GM19238 (cell line): ENCODE measurements around the gene HECTD4.

Experiments used
- DNase-seq: peaks from one replicate; pipeline ENCODE4 v3.0.0; 2011; ENCODE audit warnings: low spot score; ENCODE audit not compliant: insufficient read length

Gene HECTD4

DNA sequence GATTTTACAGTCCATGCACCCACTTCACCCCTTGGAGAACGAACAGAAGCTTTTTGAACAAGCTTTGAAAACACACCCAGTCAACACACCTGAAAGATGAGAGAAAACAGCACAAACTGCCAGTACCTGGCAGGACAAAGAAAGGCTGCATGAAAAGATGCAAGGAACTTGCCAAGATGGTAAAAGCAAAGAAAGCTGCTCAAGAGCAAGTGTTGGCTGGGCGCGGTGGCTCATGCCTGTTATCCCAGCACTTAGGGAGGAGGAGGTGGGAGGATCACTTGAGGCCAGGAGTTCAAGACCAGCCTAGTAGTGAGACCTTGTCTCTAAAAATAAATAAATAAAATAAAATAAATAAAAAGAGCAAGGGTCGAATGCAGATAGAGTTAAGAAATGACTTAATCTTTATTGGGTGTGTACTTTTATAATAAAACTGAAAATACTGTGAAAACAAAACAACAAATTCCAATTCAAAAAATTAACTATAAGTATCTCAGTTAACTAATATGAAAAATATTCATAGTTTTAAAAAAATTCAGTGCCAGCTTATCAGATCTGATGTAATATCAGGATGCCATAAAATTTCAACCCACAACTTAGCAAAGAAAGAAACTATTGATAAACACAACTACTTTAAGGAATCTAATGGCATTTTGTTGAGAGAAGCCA lies 59.2 kb downstream of the HECTD4 start:
- DNase-seq: no peak

DNA sequence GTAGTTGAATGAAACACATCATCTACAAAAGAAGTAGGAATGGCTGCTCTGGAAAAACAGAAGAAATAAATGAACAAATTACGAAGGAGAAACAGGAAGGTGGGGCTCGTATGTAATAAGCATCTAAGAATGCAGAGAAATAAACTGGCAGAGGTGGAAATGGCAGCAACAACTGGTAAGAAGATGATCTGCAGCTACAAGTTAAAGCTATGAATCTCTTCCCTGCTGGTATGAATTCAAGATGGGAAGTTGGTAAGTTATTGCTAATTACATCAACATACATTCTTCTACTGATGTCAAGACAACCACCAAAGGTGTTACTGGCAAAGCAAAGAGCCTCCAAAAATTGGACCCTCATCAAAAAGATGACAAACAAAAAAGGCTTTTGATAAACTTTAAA lies 59.8 kb downstream of the HECTD4 start:
- no peak for DNase-seq

DNA sequence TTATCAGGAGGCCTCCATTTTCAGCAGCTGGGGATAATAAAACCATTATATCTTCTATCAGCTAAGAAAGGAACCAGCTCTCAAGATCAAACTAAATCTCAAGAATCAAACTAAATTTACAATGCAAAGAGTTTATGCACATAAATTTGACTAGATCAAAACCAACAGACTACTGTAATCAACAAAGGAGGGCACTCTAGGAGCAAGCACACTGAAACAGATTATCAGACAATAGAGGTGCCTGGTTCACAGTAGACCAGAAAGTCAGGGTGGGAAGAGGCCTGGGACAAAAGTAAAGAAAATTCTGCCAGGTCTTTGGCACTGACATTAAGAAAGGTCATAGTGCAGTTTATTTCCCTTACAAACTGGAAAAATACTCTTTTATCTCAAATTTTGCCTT lies 61.0 kb downstream of the HECTD4 start:
- DNase-seq: no peak

DNA sequence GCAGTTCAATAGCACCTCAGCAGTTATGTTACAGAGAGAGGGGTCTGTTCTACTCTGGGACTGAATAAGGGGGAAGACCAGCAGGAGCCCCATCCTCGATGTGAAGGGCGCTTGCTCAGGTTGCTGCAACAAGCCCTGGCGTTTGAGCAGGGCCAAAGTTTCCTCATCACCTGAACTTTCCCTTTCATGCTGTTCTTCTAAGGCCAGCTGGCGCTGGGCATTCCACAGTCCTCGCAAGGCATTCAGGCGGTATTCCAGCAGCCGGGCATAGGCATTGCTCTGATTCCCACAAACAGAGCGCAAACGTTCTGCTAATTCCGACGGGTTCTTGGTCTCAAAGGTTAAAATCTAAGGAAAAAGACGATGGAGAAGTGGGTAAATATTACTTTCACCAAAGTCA lies 62.8 kb downstream of the HECTD4 start:
- no peak for DNase-seq

DNA sequence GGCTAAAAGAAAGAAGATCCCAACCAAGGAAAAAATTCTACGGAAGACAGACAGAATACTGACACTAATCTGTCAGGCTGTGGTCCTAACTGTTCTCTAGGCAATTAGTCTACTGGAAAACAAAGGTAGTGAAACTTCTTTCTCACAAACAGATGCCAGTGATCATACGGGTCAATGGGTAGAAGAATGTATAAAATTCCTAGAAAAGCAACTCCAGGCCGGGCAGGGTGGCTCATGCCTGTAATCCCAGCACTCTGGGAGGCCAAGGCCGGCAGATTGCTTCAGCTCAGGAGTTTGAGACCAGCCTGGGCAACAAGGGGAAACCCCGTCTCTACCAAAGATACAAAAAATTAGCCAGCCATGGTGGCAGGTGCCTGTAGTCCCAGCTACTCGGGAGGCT lies 64.8 kb downstream of the HECTD4 start:
- DNase-seq: no peak

DNA sequence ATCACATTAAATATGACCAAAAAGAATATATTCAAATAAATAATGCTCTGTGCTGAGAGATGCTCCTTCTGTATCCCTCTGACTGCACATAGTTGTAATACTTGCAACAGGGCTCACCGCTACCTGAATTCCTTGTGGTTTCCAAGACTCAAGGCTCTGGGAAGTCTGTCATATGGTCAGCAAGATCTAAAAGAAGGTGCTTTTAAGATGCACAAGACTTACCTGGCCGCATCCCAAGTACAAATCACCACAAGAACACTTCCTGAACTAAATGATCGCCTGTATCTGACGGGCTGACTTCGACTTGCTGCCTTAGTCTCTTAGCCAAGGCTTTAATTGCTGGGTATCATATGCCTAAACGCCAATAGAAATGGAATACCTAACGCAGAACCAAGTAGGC lies 67.2 kb downstream of the HECTD4 start:
- no peak for DNase-seq

DNA sequence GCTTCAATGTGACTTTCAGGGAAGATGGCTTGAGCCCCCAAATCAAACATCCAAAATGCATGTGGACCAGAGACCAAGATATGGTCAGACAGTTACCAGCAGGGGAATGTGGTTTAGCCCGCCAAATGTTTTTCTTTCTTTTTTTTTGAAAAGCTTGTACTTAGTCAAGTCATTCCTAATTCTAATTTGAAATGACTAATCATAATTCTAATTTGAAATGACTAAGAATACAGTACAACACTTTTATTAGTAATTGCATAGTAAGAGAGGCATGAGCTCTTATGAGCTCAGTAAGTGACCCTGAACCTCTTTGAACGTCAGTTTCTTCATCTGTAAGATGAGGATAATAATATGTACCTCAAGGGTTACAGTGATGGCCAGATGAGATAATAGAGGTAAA lies 72.4 kb downstream of the HECTD4 start:
- DNase-seq: no peak

DNA sequence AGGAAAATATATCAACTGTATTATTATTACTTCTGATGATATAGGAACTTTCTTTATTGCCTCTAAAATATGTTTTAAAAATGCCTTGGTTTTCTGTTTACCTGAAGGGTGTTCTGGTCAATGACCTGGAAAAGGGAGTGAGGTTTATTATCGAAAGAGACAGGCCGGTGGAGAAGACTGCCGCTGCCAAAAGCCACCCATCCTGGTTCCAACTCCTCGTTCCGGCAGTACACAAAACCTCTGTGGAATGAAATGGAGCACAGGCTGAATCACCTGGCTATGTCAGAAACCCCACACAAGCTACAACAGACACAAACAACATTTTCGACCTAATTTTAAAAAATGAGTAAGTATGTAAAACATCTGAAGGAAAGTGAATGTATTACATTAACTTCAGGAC lies 73.6 kb downstream of the HECTD4 start:
- DNase-seq: no peak

DNA sequence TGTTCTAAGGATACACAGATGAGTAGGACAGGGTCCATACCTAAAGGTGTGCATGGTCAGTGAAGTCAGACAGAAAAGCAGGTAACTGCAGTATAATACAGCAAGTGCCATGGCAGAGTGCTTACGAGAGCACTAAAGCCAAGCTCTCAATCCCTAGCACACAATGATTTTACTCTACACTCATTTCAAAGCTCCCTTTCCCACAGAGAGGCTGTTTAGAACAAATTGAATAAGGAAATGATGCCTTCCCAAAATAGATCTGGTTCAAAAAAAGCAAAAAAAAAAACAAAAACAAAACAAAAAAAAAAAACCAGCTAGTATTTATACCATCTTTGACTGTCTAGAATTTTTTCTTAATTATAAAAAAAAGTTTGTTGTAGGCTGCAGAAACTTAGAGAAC lies 74.1 kb downstream of the HECTD4 start:
- DNase-seq: no peak

DNA sequence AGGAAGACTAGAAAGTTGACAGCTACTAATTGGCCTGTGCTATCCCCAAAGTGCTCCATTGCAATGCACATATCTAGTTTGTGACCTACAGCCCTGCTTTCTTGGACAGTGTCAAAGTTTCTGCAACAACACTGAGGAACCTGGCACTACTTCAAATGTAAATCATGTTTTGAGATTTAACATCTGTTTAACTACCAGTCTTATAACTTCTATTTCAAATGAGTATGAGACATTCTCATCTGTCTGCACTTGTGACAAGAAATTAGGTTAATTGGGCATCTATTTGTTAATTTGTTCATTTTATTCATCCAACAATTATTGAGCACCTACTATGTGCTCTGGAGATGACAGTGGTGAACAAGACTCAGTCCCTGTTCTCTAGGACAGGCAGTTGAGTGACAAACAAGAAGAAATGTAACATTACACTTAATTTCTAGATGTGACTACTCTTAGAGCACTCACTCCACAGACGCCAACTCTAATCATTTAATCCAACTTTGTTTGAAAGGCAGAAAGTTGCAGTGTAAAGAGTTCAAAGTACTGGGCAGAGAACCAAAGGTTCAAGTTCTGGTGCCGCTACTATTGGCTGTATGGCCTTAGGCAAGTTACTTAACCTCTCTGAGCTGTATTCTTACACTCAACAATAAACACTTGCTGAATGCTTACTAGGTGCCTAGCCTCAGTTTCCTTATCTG lies 74.8 kb downstream of the HECTD4 start:
- DNase-seq: no peak

DNA sequence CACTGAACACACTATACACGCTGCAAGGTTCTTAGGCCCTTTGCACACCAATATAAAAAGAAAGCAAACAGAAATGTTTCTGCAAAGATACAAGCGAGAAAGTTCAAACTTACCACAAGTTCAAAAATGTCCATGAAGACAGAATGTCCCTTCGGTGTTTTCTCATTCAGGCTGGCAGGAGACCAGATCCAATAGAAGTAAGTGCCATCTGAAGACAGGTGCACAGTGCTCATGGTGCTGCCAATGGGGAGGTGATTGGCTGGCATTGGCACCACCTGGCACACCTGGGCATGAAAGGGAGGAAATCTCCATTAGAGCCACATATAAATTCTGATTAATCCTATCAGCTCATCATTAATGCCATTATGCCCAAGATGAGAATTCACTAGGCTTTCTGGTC lies 76.3 kb downstream of the HECTD4 start:
- no peak for DNase-seq

DNA sequence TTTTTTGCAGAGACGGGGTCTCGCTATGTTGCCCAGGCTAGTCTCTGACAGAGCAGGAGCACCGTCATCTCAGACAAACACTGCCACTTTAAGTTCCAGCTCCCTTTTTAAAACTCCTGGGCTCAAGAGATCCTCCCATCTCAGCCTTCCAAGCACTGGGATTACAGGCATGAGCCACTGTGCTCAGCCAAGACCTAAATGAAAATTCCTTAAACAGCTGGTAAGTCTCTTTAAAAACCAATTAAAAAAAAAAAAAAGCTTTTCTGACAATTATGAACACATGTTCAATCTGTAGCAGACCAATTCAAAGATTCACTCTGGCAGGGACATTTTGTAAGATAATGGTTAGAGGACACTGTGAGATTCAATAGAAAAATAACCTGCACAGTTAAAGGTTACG lies 77.8 kb downstream of the HECTD4 start:
- no peak for DNase-seq

DNA sequence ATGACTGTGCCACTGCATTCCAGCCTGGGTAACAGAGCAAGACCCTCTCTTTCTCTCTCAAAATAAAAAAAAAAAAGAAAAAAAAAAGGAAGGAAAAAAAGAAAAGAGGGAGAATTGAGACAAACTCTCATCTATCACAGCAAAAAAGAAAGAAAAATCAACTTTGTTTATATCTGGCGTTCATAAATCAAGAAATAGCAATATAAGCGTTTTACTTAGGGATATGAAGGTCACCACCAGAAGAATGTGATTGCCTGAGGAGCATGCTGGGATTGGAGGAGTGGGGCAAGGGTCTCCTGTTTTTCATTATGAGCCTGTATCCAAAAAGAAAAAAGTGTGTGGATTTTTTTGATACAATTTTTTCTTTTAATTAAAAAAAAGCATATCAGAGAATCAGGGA lies 78.4 kb downstream of the HECTD4 start:
- DNase-seq: no peak

DNA sequence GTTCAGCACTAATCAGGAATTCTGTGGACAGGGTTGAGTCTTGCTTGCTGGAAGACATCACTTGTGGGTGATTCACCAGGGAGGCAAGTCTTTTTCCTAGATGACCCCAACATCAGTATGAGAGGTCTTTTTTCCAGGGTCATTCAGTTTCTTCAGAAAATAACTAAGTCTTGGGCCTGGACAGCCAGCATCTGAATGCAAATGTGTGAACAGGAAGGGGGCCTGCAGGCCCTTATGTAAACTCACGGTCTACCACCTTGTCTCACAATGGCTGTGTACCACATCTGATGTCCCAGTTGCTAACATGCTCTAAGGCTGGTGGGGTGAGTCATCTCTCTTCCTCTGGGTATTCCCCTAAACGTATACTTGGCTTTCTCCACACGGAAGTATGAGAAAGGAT lies 79.2 kb downstream of the HECTD4 start:
- peak; percentile 54 for DNase-seq

DNA sequence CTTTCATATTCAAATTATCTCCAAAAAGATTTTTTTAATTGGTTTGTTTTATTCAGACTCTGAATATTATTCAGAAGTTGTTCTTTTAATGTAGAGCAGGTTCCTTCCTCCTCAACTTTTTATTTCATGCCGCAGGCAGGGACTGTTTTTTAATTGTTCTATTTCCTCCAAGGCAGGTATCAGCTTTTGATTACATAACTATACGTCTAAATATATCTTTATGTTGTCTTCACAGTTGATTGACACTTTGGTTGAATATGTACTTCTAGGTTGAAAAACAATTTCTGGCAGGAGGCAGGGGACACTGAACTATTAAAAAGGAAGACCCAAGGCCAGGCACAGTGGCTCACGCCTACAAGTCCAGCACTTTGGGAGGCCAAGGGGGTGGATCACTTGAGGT lies 82.5 kb downstream of the HECTD4 start:
- no peak for DNase-seq

DNA sequence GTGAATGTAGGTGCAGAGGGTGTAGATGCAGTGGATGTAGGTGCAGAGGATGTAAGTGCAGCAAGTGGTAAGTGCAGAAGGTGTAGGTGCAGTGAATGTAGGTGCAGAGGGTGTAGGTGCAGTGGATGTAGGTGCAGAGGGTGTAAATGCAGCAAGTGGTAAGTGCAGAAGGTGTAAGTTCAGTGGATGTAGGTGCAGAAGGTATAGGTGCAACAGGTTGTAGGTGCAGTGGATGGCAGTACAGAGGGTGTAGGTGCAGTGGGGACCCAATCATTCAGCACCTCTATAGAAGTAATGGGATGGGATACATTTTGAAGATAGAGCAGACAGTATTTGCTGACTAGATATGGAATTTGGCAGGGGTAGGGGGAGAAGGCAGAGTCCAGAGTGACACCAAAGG lies 85.0 kb downstream of the HECTD4 start:
- DNase-seq: no peak

DNA sequence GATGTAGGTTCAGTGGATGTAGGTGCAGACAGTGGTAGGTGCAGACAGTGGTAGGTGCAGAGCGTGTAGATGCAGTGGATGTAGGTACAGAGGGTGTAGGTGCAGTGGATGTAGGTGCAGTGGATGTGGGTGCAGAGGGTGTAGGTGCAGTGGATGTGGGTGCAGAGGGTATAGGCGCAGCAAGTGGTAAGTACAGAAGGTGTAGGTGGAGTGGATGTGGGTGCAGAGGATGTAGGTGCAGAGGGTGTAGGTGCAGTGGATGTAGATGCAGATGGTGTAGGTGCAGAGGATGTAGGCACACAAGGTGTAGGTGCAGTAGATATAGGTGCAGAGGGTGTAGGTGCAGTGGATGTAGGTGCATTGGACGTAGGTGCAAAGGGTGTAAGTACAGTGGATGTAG lies 86.0 kb downstream of the HECTD4 start:
- DNase-seq: no peak

DNA sequence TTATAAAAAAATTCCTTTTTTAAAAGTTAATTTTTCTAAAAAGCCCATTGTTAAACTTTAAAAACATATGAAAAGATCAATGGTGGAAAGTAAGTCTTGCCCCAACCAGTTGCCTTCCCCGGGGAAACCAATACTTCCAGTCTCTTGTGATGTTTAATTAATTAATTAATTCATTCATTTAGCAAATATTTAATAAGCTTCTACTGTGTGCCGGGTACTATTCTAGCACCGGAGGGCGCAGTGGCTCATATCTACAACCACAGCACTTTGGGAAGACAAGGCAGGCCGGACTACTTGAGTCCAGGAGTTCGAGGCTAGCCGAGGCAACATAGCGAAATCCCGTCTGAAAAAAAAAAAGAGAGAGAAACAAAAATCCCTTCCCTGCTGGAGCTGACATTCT lies 87.4 kb downstream of the HECTD4 start:
- DNase-seq: no peak

DNA sequence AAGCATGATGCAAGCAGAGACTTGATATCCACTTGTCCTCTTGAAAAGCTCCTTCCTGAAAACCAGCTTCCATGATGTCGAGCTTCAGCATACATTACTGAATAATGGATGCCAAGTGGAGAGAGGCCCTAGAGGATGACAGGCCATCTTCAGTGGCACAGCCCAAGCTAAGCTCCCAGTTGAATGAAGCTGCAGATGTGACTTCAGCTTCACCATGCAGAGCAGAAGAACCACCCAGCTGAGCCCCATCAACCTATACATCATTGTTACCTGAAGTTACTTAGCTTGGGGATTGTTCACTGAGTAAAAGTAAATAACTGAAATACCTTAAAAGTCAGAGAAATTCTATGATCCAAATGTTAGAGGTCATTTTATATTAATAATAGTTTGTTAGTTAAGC lies 93.6 kb downstream of the HECTD4 start:
- no peak for DNase-seq

DNA sequence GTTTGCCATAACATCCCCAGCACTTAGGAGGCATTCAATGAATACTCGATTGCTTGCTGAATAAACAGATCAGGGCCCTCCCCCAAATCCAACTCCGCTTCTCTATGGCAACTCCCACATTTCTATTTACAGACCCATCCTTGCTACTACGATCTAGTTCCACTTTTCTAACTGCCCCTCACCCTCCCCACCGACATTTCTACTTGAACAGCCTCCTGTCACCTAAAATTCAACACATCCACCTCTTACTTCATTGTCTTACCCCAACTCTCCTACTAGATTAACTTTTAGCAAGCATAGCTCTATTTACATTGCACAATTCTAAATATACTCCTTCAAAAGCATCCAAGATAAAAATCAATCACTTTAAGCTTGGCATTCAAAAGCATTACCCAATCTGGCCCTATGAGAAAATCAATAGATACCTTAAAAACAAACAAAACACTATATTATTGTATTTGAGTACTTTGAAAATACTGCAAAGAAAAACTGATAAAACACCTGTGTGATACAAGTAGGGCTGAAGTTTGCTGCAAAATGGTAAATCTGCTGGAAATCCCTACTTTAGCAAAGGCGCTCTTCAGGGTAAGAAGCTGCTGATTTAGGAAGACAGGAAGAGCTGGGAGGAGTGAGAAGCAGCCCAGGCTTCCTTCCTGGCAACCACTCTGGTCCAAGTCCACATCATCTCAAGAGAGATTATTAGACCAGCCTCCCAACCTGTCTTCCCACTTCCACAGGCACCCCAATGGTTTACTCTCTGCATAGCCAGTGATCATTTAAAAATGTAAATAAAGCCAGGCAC lies 96.4 kb downstream of the HECTD4 start:
- no peak for DNase-seq

DNA sequence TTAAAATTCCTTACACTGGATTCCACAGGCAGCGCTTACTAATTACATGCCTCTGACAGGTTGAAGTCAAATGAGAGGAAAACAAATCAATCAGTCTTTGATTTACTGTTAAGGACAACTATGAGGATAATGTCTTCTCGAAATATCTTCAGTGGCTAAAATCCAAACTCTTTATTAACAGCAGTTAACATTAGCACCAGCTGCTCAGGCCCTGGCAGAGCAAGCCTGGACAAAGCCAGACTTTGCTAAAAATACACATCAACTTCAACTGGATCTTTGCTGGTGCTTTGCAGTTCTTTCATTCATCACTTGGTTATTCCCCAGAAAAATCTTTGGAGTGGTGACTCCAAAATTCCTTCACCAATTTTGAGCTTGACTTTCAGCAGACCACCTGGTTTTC lies 98.7 kb downstream of the HECTD4 start:
- no peak for DNase-seq

DNA sequence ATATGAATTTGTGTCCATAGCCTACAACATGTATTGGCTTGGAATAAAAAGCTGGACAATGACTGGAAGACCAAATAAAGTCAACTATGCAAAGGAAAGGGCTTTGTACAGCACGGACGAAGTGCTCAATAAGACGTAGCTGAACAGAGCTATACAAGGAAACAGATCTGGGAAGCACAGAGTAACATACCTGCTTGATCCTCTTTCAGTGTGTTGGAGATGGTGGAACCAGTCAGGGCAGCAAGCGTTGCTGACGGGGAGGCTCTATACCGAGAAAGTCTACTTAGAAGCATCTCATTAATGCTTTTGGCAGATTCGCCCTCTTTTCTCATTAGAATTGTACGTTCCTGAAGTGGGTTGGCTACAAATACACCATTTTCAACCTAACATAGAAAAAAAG lies 99.3 kb downstream of the HECTD4 start:
- no peak for DNase-seq

DNA sequence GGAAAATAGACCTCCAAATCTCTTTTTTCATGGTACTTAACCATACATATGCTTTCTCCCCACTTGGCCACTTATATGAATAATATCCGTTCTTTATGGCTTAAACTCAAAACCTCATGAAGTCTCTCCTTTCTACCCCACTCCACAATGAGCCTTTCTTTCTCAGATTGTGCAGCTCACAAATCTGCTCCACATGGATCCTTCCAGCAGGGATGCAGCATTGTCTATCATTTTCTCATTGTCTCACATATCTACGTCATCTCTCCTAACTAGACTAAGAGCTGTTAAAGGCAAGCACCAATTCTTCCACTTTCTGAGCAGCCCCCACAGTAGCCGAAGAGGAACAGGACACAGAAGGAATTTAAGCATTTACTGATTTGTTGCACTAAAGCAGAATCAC lies 106.4 kb downstream of the HECTD4 start:
- no peak for DNase-seq
